ENCODE results near the gene GPNMB.
"Not testable (repeated sequence)": the region's sequence is repeated elsewhere in the genome, so short reads cannot be mapped to it uniquely, and the experiment has no call there.

The GPNMB gene

GRCh38 chr7:23246555-23246954 is at the start of gene GPNMB:
Gene GPNMB, plus strand, starts transcription at chr7:23246775. Its CDS starts 83 bp downstream, at chr7:23246858.
- no peak for DNase-seq

DNA sequence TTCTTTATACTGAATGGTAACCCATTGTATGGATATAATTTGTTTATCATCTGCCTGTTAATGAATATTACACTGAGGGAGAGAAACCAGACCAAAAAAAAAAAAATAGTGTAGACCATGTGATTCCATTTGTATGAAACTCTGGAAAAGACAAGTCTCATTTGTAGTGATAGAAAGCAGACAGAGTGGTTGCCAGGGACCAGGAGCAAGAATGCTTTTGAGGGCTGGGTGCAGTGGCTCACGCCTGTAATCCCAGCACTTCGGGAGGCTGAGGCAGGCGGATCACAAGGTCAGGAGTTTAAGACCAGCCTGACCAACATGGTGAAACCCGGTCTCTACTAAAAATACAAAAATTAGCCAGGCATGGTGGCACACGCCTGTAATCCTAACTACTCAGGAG is 48.8 kb upstream of the GPNMB start:
- not testable (repeated sequence) for DNase-seq

- no peak for DNase-seq
These were observed 46.2 kb upstream of the GPNMB start for GRCh38 chr7:23200331-23200730.

DNA sequence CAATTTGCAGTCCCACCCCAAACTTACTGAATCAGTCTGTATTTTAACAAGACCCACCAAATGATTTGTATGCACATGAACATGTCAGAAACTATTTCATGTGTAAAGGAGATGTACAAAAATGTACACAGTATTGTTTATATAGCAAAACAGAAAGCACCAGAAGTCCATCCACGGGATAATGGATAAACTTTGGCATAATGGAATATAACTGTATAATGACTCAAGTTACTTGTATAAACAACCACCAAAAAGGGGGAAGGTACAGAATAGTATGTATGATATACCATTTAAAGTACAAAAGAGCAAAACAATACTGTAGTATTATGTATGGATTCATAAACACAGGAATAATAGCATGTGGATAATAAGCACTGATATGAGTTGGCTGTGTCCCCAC is 42.3 kb upstream of the GPNMB start:
- no peak for DNase-seq

- DNase-seq = no peak
These were observed 41.0 kb upstream of the GPNMB start for GRCh38 chr7:23205577-23205908.

GRCh38 chr7:23205909-23206767 is 40.4 kb upstream of the GPNMB start:
- no peak for DNase-seq

- no peak for DNase-seq
These were observed 39.6 kb upstream of the GPNMB start for GRCh38 chr7:23207021-23207420.

- no peak for DNase-seq
These were observed 38.7 kb upstream of the GPNMB start for GRCh38 chr7:23207884-23208283.

DNA sequence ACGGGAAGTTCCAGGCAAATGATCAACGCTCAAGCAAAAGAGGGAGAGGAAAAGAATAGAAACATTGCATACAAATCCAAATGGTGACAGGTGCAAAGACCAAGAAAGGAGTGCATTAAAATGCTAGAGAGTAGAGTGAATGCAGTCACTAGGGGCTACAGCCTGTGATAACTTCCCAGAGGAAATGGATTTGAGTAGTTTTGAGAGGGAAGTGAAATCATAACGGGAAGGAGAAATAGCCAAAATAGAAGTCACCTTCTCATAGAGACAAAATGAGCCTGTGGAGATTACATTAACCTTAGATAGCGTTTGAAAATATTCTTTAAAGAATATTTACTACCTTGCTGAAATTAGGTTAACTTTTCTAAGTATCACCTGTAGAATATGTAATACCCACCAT is 38.3 kb upstream of the GPNMB start:
- no peak for DNase-seq

GRCh38 chr7:23210506-23210905 is 36.1 kb upstream of the GPNMB start:
- DNase-seq = no peak

DNA sequence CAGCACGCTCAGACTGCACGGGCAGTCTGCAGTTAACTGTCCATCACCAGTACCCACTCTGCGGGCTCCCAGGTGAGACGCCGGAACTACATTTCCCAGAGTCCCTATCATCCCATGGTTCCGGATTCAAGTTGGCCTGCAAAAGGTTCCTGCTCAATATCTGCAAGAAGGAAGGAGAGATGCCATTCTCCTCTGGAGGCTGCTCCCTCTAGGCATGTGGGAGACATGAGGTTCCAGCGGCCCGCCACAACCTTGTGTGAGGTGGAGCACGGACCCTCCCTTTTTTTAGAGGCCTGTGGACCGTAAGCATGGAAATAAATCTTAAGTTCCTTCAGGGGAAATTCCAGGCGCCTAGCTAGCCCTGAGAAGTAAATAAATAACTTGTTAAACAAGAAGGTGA is 35.0 kb upstream of the GPNMB start:
- DNase-seq = no peak

- no peak for DNase-seq
These were observed 34.2 kb upstream of the GPNMB start for GRCh38 chr7:23212395-23212794.

DNA sequence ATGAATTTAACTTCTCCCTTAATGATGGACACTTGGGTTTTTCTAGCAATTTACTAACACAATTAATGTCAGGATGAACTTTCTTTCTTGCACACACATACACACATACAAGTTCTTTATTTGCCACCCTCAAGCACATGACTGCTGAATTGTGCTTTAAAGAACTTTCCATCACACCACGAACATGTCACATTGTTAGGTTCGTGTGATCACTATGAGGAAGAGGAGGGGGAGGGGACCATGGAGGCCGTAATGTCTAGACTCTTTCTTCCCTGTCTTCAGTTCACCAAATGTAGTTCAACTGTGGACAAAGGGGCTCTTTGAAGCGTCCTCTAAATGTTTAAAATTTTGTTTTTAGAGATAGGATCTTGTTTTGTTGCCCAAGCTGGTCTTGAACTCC is 33.7 kb upstream of the GPNMB start:
- no peak for DNase-seq

DNA sequence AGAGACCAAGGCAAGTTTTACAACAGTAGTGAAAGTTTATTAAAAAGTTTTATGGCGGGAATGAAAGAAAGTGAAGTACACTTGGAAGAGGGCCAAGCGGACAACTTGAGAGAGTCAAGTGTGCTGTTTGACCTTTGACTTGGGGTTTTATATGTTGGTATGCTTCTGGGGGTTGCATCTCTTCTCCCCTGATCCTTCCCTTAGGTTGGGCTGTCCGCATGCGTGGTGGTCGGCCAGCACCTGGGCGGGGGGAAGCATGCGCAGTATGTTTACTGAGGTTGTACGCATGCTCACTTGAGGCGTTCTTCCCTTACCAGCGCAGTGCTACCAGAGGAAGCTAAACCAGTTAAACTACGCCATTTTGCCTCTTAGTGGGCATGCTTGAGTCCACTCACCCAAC is 32.8 kb upstream of the GPNMB start:
- DNase-seq = no peak

- no peak for DNase-seq
These were observed 32.2 kb upstream of the GPNMB start for GRCh38 chr7:23214423-23214822.

- DNase-seq = no peak
These were observed 31.6 kb upstream of the GPNMB start for GRCh38 chr7:23214938-23215337.

DNA sequence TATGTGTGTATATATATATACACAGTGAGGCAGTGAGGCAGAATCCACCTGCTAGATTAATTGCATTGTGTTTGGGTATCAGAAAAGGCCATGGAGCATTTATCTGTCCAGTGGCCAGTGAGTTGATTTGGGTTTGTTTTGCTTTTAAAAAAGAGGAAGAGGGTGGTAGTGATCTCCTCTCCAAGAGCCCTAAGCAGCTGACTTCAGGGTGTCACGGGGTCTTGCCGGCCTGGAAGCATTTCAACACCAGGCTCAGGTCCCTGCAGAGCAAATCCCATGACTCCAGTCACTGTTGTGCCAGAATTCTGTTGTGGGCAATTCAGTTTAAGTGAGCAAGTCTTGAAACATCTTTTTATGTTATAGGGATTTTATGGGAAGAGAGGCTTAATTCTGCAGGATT is 30.6 kb upstream of the GPNMB start:
- DNase-seq = no peak

- DNase-seq = no peak
These were observed 28.4 kb upstream of the GPNMB start for GRCh38 chr7:23218196-23218595.

DNA sequence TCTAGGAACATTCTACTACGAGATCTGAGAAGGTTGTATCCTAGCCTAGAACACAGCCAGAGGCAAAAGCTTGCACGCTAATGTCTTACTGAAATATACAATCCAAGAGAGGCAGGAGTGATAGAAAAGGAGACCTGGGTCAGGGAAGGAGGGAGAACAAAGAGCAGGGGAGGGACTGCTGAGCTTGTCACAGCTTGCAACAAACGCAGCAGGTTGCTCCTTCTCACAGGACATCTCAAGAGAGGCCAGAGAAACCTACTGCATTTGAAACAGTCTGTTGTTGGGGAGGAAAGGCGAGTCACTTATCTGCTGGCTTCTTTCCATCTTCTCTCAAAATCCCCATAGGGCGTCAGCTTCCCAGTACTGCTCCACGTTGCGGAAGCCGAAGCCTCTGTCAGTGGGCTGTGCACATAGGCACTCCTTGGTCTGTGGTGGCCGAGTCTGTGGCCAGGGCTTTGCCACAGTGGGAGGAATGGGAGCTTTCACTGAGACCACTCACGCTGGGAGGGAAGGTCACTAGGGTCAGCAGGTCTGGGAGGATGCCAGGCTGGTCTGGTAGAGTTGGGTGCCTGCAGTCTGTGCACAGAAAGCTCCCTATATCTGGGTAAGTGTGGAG is 25.8 kb upstream of the GPNMB start:
- DNase-seq = no peak

- DNase-seq = no peak
These were observed 24.0 kb upstream of the GPNMB start for GRCh38 chr7:23222439-23223030.

GRCh38 chr7:23224364-23224763 is 22.2 kb upstream of the GPNMB start:
- DNase-seq = not testable (repeated sequence)

DNA sequence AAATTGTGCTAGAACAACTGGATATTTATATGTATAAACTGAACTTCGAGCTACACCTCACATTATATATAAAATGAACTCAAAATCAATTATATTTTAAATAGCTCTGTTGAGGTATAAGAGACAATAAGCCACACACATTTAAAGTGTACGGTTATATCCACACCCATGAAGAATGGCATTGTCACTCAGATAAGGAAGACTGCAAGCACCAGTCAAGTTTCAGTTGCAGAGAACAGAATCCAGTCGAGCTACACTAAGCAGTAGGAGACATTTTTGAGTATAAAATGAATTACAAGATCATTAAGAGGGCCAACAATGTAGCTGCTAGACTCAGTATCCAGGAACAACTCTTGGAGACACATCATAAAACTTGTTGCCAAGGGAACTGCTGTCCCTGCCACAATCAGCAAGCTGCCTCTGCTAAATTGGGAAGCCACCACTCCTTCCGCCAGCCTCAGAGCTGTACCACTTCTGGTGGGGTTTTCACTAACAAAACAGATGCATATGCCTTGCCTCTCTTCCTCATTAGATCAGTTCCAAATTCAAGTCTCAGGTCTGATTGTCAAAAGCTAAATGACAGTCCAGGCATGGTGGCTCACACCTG is 19.6 kb upstream of the GPNMB start:
- no peak for DNase-seq

GRCh38 chr7:23228412-23228811 is 18.2 kb upstream of the GPNMB start:
- DNase-seq = no peak

DNA sequence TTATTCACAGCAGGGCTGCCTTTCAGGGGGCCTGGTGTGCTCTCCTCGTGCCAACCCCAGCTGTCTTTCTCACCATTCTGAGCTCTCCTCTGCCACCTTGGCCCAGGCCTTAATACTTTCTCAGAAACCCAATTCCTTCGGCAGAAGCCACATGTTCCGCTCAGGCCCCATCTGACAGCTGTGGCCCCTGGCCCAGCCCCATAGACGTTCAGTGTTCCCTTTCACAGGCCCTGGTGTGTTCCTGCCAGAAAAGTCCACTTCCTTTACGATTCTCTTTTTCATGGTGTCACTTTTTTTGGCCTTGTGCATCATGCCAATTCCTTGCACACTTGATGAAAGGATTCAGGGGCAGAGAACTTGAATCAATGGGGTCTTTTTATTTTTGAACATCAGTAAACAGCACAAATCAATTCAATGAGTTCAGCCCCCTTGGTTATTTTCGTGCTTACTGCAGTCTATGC is 15.9 kb upstream of the GPNMB start:
- no peak for DNase-seq
